GM12801 (cell line): Measurements from ENCODE around the gene KCNJ8.

Experiments used
- TF ChIP-seq, protein P1 (sequence below): IDR thresholded peaks from one replicate; pipeline ENCODE4 v1.5.1; 2011; ENCODE audit warnings: control low read depth; ENCODE audit not compliant: insufficient read length; ENCODE audit errors: extremely low read depth

The KCNJ8 gene

DNA sequence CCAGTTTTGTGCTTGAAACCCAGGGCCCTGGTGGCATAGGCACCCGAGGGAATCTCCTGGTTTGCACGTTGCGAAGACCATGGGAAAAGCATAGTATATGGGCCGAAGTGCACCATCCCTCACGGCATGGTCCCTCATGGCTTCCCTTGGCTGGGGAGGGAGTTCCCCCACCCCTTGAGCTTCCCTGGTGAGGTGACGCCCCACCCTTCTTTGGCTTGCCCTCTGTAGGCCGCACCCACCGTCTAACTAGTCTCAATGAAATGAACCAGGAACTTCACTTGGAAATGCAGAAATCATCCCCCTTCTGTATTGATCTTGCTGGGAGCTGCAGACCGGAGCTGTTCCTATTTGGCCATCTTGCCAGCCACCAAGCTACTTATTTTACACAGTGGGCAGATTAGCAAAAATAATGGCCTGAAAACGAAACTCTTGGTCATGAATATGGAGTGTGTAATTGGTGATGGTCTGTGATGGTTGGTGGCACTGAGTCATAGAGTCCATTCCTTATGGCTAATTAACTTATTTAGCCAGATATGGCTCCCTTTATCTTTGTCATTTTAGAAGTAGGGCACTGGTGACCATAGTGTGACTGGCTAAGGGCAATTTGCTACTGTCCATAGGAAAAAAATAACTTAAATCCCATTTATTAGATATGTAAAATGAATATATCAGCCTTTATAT lies 21.3 kb upstream of the KCNJ8 start:
- TF ChIP-seq, protein P1, sequence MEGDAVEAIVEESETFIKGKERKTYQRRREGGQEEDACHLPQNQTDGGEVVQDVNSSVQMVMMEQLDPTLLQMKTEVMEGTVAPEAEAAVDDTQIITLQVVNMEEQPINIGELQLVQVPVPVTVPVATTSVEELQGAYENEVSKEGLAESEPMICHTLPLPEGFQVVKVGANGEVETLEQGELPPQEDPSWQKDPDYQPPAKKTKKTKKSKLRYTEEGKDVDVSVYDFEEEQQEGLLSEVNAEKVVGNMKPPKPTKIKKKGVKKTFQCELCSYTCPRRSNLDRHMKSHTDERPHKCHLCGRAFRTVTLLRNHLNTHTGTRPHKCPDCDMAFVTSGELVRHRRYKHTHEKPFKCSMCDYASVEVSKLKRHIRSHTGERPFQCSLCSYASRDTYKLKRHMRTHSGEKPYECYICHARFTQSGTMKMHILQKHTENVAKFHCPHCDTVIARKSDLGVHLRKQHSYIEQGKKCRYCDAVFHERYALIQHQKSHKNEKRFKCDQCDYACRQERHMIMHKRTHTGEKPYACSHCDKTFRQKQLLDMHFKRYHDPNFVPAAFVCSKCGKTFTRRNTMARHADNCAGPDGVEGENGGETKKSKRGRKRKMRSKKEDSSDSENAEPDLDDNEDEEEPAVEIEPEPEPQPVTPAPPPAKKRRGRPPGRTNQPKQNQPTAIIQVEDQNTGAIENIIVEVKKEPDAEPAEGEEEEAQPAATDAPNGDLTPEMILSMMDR = no peak

DNA sequence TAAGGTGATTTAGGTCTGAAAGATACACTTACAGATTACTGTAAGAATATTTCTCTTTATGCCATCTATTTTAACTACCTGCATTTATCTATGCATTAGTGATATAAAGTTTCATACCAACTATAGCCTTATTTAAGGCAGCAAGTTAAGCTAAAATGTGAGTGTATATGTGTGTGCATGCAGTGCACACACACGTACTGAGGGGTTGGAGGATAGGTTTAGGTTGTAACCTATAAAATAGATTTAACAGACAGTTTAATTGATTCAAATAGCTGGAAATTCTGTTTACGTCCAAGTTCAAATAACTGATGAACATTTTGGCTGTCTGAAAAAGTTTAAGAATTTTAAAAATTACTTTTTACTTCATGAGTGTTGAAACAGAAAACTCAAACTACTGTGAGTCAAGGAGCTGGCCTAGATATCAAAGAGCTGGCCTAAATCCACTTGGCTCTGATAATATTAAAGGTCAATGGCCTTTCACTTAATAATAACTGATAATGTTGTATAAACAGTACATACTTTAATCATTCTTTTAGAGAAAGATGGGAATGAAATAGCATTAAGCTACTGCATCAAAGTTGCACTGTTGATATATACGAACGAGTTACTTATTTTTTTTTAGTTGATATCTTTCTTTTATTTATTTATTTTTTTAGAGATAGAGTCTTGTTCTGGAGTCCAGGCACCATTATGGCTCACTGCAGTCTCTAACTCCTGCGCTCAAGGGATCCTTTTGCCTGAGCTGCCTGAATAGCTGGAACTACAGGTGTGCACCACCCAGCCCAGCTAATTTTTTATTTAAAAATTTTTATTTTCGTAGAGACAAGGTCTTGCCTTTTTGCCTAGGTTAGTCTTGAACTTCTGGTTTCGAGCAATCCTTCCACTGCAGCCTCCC lies 13.8 kb upstream of the KCNJ8 start:
- TF ChIP-seq, protein P1 = no peak

DNA sequence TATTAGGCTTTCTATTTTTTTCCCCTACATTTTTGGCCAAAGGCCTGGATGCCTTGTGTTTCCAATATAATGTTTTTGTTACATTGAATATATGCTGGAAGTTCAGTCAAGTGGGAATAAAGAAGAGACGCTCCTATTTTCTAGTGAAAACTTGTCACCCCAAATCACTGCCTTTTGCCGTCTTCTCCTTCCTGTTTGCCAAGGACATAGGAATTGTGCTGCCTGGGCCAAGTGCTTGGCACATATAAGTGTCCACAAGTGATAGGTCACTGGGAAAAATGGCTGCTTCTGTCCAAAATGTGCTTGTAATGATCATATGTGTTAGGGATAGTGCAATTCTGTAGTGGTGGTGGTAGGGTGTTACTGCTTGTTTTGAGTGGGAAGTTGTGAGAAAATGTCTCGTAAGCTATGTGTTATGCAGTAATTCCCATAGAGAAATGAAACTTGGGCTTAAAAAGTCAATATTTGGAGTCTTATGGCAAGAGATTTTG lies 11.6 kb upstream of the KCNJ8 start:
- TF ChIP-seq, protein P1 = no peak

DNA sequence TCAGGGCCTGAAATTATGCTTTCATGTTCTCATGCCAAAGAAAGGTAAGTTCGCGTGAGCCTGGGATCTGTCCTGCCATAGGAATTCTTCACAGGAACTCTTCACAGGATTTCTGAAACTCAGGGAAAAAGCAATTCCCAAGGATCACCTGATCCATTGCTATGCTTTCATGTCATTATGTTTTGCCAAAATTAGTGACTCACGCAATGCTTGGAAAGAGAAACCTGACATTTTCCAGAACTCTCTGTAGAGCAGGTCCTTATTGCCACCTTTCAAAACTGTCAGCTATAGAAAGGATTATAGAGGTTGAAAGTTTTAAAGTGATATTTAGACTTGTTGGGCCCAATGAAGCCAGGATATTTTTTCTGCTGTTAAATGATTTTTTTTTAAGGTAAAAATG lies 6.3 kb upstream of the KCNJ8 start:
- TF ChIP-seq, protein P1 = no peak

DNA sequence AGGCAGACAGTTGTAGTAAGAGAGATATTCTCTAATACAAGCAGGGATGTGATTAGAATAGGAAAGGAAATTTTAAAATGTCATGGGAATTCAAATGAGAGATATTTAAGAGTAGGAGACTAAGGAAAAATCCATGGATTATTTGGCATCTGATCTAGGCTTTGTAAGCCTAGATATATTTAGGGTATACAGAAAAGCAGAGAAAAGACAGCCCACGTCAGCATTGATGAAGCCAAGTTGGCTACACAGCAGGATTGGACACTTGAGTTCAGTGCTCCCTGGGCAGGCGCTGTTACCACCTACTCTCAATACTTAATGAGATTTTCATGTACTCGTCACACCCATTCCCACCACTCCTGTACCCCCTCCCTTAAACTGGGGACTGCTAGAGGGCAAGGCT lies 1.7 kb upstream of the KCNJ8 start:
- TF ChIP-seq, protein P1 = no peak

DNA sequence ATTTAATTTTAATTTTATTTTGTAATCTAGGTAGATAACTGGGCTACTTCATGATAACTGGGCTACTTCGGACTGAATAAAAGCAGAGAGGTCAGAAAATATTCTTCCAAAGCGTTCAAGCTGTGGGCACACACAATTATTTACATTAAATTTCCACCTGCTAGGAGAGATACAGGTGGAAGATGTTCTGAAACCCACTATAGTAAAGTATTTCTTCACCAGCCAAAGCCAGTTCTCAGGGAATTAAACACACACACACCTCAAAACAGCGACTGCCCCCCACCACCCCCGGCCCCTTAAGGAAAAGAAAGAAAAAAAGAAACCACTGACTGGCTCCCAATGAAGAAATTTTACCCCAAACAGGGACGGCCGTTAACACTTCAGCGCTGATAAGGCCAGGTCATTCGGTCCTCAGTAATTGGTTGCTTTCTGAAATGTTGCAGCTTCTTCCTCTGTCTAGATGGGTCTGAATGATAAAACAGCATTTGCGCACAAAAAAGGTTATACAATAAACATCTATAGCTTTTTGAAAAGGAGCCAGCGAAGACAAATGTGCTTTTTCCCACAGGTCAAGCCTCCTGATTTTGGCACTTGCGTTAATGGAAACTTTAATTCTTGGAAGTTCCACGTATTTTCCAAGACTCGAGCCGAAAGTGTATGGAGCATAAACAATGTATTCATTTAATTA lies 771 bp upstream of the KCNJ8 start:
- TF ChIP-seq, protein P1 = no peak

DNA sequence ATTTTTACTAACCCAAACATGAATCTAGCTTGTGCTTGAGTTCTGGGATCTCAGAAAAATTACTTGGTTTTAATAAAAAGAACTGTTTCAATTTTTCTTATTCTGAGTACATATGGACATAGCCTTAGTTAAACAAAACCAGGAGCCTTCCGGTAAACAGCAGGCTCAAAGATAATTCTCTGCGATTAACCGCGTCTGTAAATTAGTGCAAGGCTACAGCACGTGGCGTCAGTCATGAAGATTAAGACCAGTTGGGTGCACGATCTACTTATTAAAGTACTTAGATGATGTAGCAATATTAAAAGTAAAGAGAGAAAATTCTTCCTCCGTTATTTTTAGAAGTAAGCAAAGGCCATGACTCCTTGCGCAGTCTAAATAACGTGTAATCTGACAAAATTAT lies 700 bp downstream of the KCNJ8 start:
- TF ChIP-seq, protein P1 = no peak
